ENCODE data around the gene PLPP3. TPM values are rescaled to one million over a fixed set of nuclear protein-coding genes. Genes with fewer than 3 reads are reported as not detected.

Gene PLPP3
- total RNA-seq, 1 experiment from 2014 or later, result 26.7 TPM

- no peaks in the 10 kb centered on the region for H4K20me1 ChIP-seq (ENCODE audit: control insufficient read depth, insufficient read depth, insufficient read length)
- no peak overlapping the region for H2AK5ac ChIP-seq (ENCODE audit: insufficient read length, low read length)
- H2BK5ac ChIP-seq (ENCODE audit: insufficient read length, low read length), result no peak overlapping the region
- no peak overlapping the region for H3K27ac ChIP-seq (ENCODE audit: insufficient read length, low read depth, low read length)
- H3K18ac ChIP-seq (ENCODE audit: insufficient read length, low read depth, low read length), result no peak overlapping the region
- H3K79me2 ChIP-seq (ENCODE audit: insufficient read depth, low read length), result peaks cover 28% of the 10 kb centered on the region; the same call in 1 of the 2 replicates
- no peak overlapping the region for H3K14ac ChIP-seq (ENCODE audit: insufficient read depth, low read length)
- Mint-ChIP-seq H3K4me1 (peaks cover 43 to 97% of the 10 kb centered on the region in 2 experiments), H3K27me3 (ENCODE audit: low read depth) (no peaks in the 10 kb centered on the region), H3K9me3 (no peaks in the 10 kb centered on the region), H3K27ac (peak overlapping the region; percentile 29 to 83 (median 73); a peak in 4 of 7 replicates), H3K4me3 (no peak overlapping the region), H3K36me3 (ENCODE audit: insufficient read depth in 1 of 3, low read depth in 3 of 3) (peaks cover 16 to 60% (median 54%) of the 10 kb centered on the region in 3 experiments; a peak in 6 of 7 replicates)
- no peak overlapping the region for H3K23ac ChIP-seq (ENCODE audit: insufficient read length, low read depth, low read length)
- no peak overlapping the region for H2AFZ ChIP-seq (ENCODE audit: low read length)
- no peaks in the 10 kb centered on the region for H3K23me2 ChIP-seq (ENCODE audit: insufficient read length, low read depth, low read length, poor library complexity, severe bottlenecking)
- no peak overlapping the region for H3K56ac ChIP-seq (ENCODE audit: insufficient read length, low read depth, low read length)
- no peak overlapping the region for H4K91ac ChIP-seq (ENCODE audit: insufficient read length, low read depth, low read length)
- no CpG with 5 or more reads among the region's 3 CpGs for WGBS (ENCODE audit: extremely low coverage, insufficient read length, low lambda C conversion rate)
- H3K9me3 ChIP-seq (ENCODE audit: control insufficient read depth, low read depth, low read length), result no peaks in the 10 kb centered on the region
- H3T11ph ChIP-seq (ENCODE audit: low read length), result no peak overlapping the region
- H3K79me1 ChIP-seq (ENCODE audit: insufficient read depth, low read depth, low read length, poor library complexity, severe bottlenecking), result no peaks in the 10 kb centered on the region
- no peak overlapping the region for H2BK12ac ChIP-seq (ENCODE audit: insufficient read length, low read depth, low read length)
- H3K4me1 ChIP-seq (ENCODE audit: insufficient read depth, low read length), result peaks cover 50% of the 10 kb centered on the region
- no peak overlapping the region for H4K5ac ChIP-seq (ENCODE audit: insufficient read length, low read depth, low read length)
- no peaks in the 10 kb centered on the region for H3K27me3 ChIP-seq (ENCODE audit: insufficient read depth, low read length)
- H2BK120ac ChIP-seq (ENCODE audit: low read depth, low read length, poor library complexity, severe bottlenecking), result no peak overlapping the region
- no peak overlapping the region for H3K4me2 ChIP-seq (ENCODE audit: insufficient read depth, insufficient read length, low read length)
- no peak for TF ChIP-seq CTCF (conservative IDR thresholded peaks at IDR 0.05)
- no peak overlapping the region for H2BK20ac ChIP-seq (ENCODE audit: low read depth, low read length, poor library complexity, severe bottlenecking)
- no peak overlapping the region for H3K4ac ChIP-seq (ENCODE audit: low read depth, low read length)
- no peak overlapping the region for H4K8ac ChIP-seq (replicated peaks; ENCODE audit: insufficient read length, low read depth, low read length)
- no peak for DNase-seq
- no peak overlapping the region for H2BK15ac ChIP-seq (ENCODE audit: low read depth, low read length)
- no peak overlapping the region for H3K9ac ChIP-seq (ENCODE audit: extremely low read depth, insufficient read length, low read length)
These were observed 40.8 kb downstream of the PLPP3 start for GRCh38 chr1:56538532-56538931.

All from H9 (cell line).